Natural killer cell (primary cell): ENCODE measurements around the gene RDH8. TPM values are rescaled to one million over a fixed set of nuclear protein-coding genes. Genes with fewer than 3 reads are reported as not detected.

Experiments used
- ATAC-seq, 3 donors: fragments of 150-1000 bp in 2 of 3; fragments of 200-7000 bp in 1 of 3; cut with Tn5 transposase; 1 replicate in 1 of 3; 2 replicates in 2 of 3; pipeline ENCODE4 v1.10.0; 2021; ENCODE audit warnings: mild to moderate bottlenecking in 2 of 3, moderate library complexity in 2 of 3
- DNase-seq, 2 donors: peaks; one replicate each; pipeline versions ENCODE4 v3.0.0 to v3.0.0-alpha.2; 2013 to 2021; ENCODE audit warnings: mixed read lengths in 1 of 2
- H3K27ac ChIP-seq: one replicate; pipeline ENCODE4 v1.5.1; 2013; ENCODE audit warnings: mild to moderate bottlenecking, low read length
- H3K27me3 ChIP-seq: one replicate; pipeline ENCODE4 v1.6.1; 2013; ENCODE audit warnings: low read length; ENCODE audit not compliant: control insufficient read depth, insufficient read depth
- H3K36me3 ChIP-seq: one replicate; pipeline ENCODE4 v1.6.1; 2013; ENCODE audit warnings: low read length; ENCODE audit not compliant: control insufficient read depth, insufficient read depth
- H3K4me1 ChIP-seq: one replicate; pipeline ENCODE4 v1.6.1; 2013; ENCODE audit warnings: low read length; ENCODE audit not compliant: control insufficient read depth, insufficient read depth
- H3K4me3 ChIP-seq: one replicate; pipeline ENCODE4 v1.5.1; 2013; ENCODE audit warnings: low read length
- H3K9me3 ChIP-seq: one replicate; pipeline ENCODE4 v1.6.1; 2013; ENCODE audit warnings: low read length; ENCODE audit not compliant: control insufficient read depth, insufficient read depth
- H3K27ac Mint-ChIP-seq, 2 donors: one replicate each; pipeline ENCODE4 v1.8.0; 2022; ENCODE audit warnings: mild to moderate bottlenecking in 2 of 2, mixed read lengths in 2 of 2, moderate library complexity in 1 of 2
- H3K27me3 Mint-ChIP-seq, 2 donors: one replicate each; pipeline ENCODE4 v1.8.0; 2022; ENCODE audit warnings: low read depth in 2 of 2, mixed read lengths in 2 of 2
- H3K36me3 Mint-ChIP-seq: one replicate; pipeline ENCODE4 v1.8.0; 2022; ENCODE audit warnings: mixed read lengths
- H3K4me1 Mint-ChIP-seq, 2 donors: one replicate each; pipeline ENCODE4 v1.8.0; 2022; ENCODE audit warnings: mixed read lengths in 2 of 2
- H3K4me3 Mint-ChIP-seq: one replicate; pipeline ENCODE4 v1.8.0; 2022; ENCODE audit warnings: mild to moderate bottlenecking, moderate library complexity, mixed read lengths
- H3K9me3 Mint-ChIP-seq, 2 donors: one replicate each; pipeline ENCODE4 v1.8.0; 2022; ENCODE audit warnings: mixed read lengths in 2 of 2
- WGBS: methylation state at CpG from one replicate; pipeline ENCODE4 v1.1.7; 2013; ENCODE audit warnings: missing lambda C conversion rate; ENCODE audit not compliant: insufficient coverage; 5-methylcytosine and 5-hydroxymethylcytosine counted together
- intact Hi-C: fragments of 100-400 bp; cut with micrococcal nuclease; formaldehyde crosslinking; loops from one replicate; pipeline ENCODE4 v1.14.2; 2022
- total RNA-seq, 4 donors: library from RNA; stranded (reverse); fragments of 120-200 nt in 1 of 4; gene quantifications; one replicate each; pipeline versions ENCODE4 v1.2.3 to v1.2.4, GENCODE V29; 2013 to 2022
- TF ChIP-seq, protein P1 (sequence below): fragments of 200-600 bp; IDR thresholded peaks from one replicate; pipeline ENCODE4 v1.8.0; 2022; ENCODE audit warnings: antibody characterized with exemption

RDH8 gene
- total RNA-seq, 3 donors from 2014 or later (not counting 1 experiment from before 2014, with no cell fraction given), result not detected

GRCh38 chr19:10008184-10008765 lies 5.0 kb upstream of the RDH8 start:
- Mint-ChIP-seq H3K4me1 (peaks cover 39 to 68% of the 10 kb centered on the region in 2 donors), H3K9me3 (no peaks in the 10 kb centered on the region), H3K4me3 (peak overlapping the region; percentile 69), H3K27ac (peak overlapping the region; percentile 11 to 61), H3K27me3 (peaks cover 33 to 35% of the 10 kb centered on the region in 2 donors), H3K36me3 (no peaks in the 10 kb centered on the region)
- intact Hi-C loops, result no loop called here
- TF ChIP-seq, protein P1, sequence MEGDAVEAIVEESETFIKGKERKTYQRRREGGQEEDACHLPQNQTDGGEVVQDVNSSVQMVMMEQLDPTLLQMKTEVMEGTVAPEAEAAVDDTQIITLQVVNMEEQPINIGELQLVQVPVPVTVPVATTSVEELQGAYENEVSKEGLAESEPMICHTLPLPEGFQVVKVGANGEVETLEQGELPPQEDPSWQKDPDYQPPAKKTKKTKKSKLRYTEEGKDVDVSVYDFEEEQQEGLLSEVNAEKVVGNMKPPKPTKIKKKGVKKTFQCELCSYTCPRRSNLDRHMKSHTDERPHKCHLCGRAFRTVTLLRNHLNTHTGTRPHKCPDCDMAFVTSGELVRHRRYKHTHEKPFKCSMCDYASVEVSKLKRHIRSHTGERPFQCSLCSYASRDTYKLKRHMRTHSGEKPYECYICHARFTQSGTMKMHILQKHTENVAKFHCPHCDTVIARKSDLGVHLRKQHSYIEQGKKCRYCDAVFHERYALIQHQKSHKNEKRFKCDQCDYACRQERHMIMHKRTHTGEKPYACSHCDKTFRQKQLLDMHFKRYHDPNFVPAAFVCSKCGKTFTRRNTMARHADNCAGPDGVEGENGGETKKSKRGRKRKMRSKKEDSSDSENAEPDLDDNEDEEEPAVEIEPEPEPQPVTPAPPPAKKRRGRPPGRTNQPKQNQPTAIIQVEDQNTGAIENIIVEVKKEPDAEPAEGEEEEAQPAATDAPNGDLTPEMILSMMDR, result no peak
- DNase-seq, result no peak
- H3K36me3 ChIP-seq, result no peaks in the 10 kb centered on the region
- peaks cover 16% of the 10 kb centered on the region for H3K27me3 ChIP-seq
- 52% methylated on average over 11 of the region's 11 CpGs for WGBS
- H3K9me3 ChIP-seq, result no peaks in the 10 kb centered on the region
- H3K4me1 ChIP-seq, result peaks cover 64% of the 10 kb centered on the region
- H3K27ac ChIP-seq, result no peak overlapping the region
- no peak for ATAC-seq
- H3K4me3 ChIP-seq, result no peak overlapping the region

DNA sequence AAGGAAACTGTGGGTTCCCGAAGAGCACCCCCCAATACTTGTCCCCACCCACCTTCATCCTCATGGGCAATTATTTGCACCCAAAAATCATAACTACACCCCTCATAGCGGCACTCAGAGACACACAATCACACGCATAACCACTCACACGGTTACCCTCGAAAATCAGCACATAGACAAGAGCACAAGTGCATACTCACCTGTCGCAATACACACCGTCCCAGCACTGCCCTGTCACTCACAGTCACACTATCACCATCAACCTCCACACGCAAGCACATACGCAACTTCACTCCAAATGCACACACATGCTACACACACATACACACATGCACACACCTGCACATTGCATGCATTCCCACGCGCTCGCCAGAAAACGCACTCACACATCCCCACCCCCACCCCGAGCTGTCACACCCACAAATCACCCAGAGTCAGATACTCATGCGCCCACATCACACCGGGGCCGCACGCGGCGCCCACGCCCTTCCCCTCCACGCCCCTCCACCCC lies 3.5 kb upstream of the RDH8 start:
- DNase-seq (peak in 1 of 2 donors; percentile 51), ATAC-seq (peak; percentile 24 to 40 (median 36))
- no peak overlapping the region for H3K4me3 ChIP-seq
- TF ChIP-seq, protein P1, result no peak
- Mint-ChIP-seq H3K27me3 (peaks cover 33 to 36% of the 10 kb centered on the region in 2 donors), H3K9me3 (no peaks in the 10 kb centered on the region), H3K4me3 (peak overlapping the region; percentile 35), H3K27ac (peak overlapping the region in 1 of 2 donors; percentile 15), H3K36me3 (no peaks in the 10 kb centered on the region), H3K4me1 (peaks cover 36 to 55% of the 10 kb centered on the region in 2 donors)
- intact Hi-C loops, result no loop called here
- H3K36me3 ChIP-seq, result no peaks in the 10 kb centered on the region
- WGBS, result 7% methylated on average over 22 of the region's 22 CpGs
- H3K27ac ChIP-seq, result no peak overlapping the region
- H3K4me1 ChIP-seq, result peaks cover 54% of the 10 kb centered on the region
- H3K27me3 ChIP-seq, result peaks cover 16% of the 10 kb centered on the region
- no peaks in the 10 kb centered on the region for H3K9me3 ChIP-seq

- DNase-seq (no peak), ATAC-seq (peak in 1 of 3 donors; percentile 10)
- no peaks in the 10 kb centered on the region for H3K36me3 Mint-ChIP-seq
- Histone ChIP-seq H3K36me3 (no peaks in the 10 kb centered on the region), H3K4me3 (no peak within 1 kb of the TSS), H3K27ac (no peak within 1 kb of the TSS), H3K9me3 (no peaks in the 10 kb centered on the region), H3K27me3 (peaks cover 16% of the 10 kb centered on the region), H3K4me1 (peaks cover 49% of the 10 kb centered on the region)
- peak within 1 kb of the TSS; percentile 35 for H3K4me3 Mint-ChIP-seq
- peak within 1 kb of the TSS in 1 of 2 donors; percentile 15 for H3K27ac Mint-ChIP-seq
- WGBS, result 4% methylated on average over 38 of the region's 38 CpGs
- TF ChIP-seq, protein P1, result no peak
- H3K27me3 Mint-ChIP-seq, result peaks cover 33 to 36% of the 10 kb centered on the region in 2 donors
- H3K9me3 Mint-ChIP-seq, result no peaks in the 10 kb centered on the region
- peaks cover 33 to 51% of the 10 kb centered on the region in 2 donors for H3K4me1 Mint-ChIP-seq
- intact Hi-C loops, result no loop called here
Observed at GRCh38 chr19:10010247-10010691, 3.0 kb upstream of the RDH8 start, which contains the start of gene COL5A3. Gene COL5A3 (minus strand): TSS chr19:10010504. CDS start chr19:10010385, 119 bp downstream.
